Mucosa of gallbladder (tissue), 1 donor: ENCODE results near the gene CHST12. TPM values are rescaled to one million over a fixed set of nuclear protein-coding genes. Genes with fewer than 3 reads are reported as not detected.

Source experiments
- total RNA-seq: library from RNA; stranded (reverse); gene quantifications from one replicate; pipeline ENCODE4 v1.2.1, GENCODE V29; 2021
- donor health status: DM: no; HTN: no; CAD: no.

Gene CHST12
- total RNA-seq, 1 donor from 2014 or later, result 26.8 TPM

Other genes with a start within 250 kb of the CHST12 start
- 50.5 TPM for gene MAD1L1, start 170.7 kb upstream of the CHST12 start, total RNA-seq
- gene MRM2, start 161.4 kb upstream of the CHST12 start, total RNA-seq, result 21.4 TPM
- 11.6 TPM for gene NUDT1, start 161.4 kb upstream of the CHST12 start, total RNA-seq
- 20.5 TPM for gene SNX8, start 89.2 kb upstream of the CHST12 start, total RNA-seq
- 94.7 TPM for gene EIF3B, start 48.8 kb upstream of the CHST12 start, total RNA-seq
- not detected for gene GRIFIN, start 72.8 kb downstream of the CHST12 start, total RNA-seq
- 31.3 TPM for gene LFNG, start 116.2 kb downstream of the CHST12 start, total RNA-seq
- gene BRAT1, start 151.9 kb downstream of the CHST12 start, total RNA-seq, result 35.2 TPM
- 36.1 TPM for gene IQCE, start 155.4 kb downstream of the CHST12 start, total RNA-seq
- 81.3 TPM for gene TTYH3, start 228.4 kb downstream of the CHST12 start, total RNA-seq